K562 (cell line): ENCODE measurements around the gene TXNRD1. TPM values are rescaled to one million over a fixed set of nuclear protein-coding genes. Genes with fewer than 3 reads are reported as not detected.

ENCODE experiments used
- ATAC-seq: fragments of 200-7000 bp; cut with Tn5 transposase; 3 replicates; pipeline ENCODE4 v1.9.1; 2020; ENCODE audit warnings: moderate library complexity
- BruUV-seq: library from RNA; stranded (reverse); fragments of 400-500 nt; replicated peaks from 2 replicates; lab custom pipeline; 2021; lab: Mats Ljungman, UMichigan
- CTCF ChIA-PET: fragments of 300-600 bp; formaldehyde crosslinking; extraction: SDS; loops from one replicate; lab custom pipeline; 2021; ENCODE audit warnings: low intra/inter-chr PET ratio; lab: Yijun Ruan, JAX
- POLR2A ChIA-PET: fragments of 300-600, 350-650 bp; sonication (Branson Sonifier 250); formaldehyde crosslinking; extraction: SDS; loops from one replicate; lab custom pipeline; 2021; ENCODE audit warnings: antibody characterized with exemption, inconsistent platforms; lab: Yijun Ruan, JAX
- DNase-seq, 4 experiments: peaks; one replicate each; pipeline versions ENCODE4 v3.0.0 to v3.0.0-alpha.2; 2011 to 2018; ENCODE audit warnings: low spot score in 3 of 4, mixed read lengths in 3 of 4; ENCODE audit errors: extremely low read depth in 1 of 4
- FAIRE-seq: peaks from 2 replicates; lab custom pipeline; 2011; peaks lifted over from hg19 to GRCh38; lab: Jason Lieb, UNC
- H2AFZ ChIP-seq: 2 replicates; pipeline ENCODE4 v1.6.0; 2011; ENCODE audit warnings: low read depth, low read length, control low read depth, inconsistent platforms
- H3K27ac ChIP-seq: fragments of 200-600 bp; 3 replicates; pipeline ENCODE4 v1.8.0; 2011; ENCODE audit warnings: low read depth, mild to moderate bottlenecking, control low read depth, inconsistent platforms, low read length, moderate library complexity, mixed read lengths; ENCODE audit errors: extremely low read depth
- H3K27me3 ChIP-seq, 2 experiments: fragments of 300-600 bp in 1 of 2; 2 replicates in 1 of 2; 3 replicates in 1 of 2; pipeline versions ENCODE4 v1.6.0 to v1.8.0; 2011; ENCODE audit warnings: inconsistent platforms in 2 of 2, low read length in 2 of 2, mild to moderate bottlenecking in 1 of 2, mixed read lengths in 1 of 2, moderate library complexity in 1 of 2; ENCODE audit not compliant: control insufficient read depth in 2 of 2, insufficient read depth in 2 of 2
- H3K36me3 ChIP-seq: fragments of 300-600 bp; 3 replicates; pipeline ENCODE4 v1.8.0; 2011; ENCODE audit warnings: mild to moderate bottlenecking, low read length, inconsistent platforms; ENCODE audit not compliant: control insufficient read depth, insufficient read depth
- H3K4me1 ChIP-seq, 2 experiments: fragments of 200-600 bp in 1 of 2; replicated peaks in 1 of 2; 2 replicates in 1 of 2; 3 replicates in 1 of 2; pipeline versions ENCODE4 v1.5.1 to v1.8.0; 2011; ENCODE audit warnings: inconsistent platforms in 2 of 2, low read length in 2 of 2, mild to moderate bottlenecking in 1 of 2, mixed read lengths in 1 of 2, moderate library complexity in 1 of 2; ENCODE audit not compliant: control insufficient read depth in 2 of 2, insufficient read depth in 2 of 2
- H3K4me2 ChIP-seq: 2 replicates; pipeline ENCODE4 v1.6.1; 2011; ENCODE audit warnings: low read length, control low read depth, inconsistent platforms, mixed read lengths; ENCODE audit not compliant: insufficient read depth
- H3K4me3 ChIP-seq: fragments of 200-600 bp; sonication (generic), shearing (Covaris generic); 2 replicates; pipeline ENCODE4 v1.5.1; 2016; ENCODE audit warnings: control low read depth, inconsistent platforms
- H3K79me2 ChIP-seq: fragments of 200-600 bp; 3 replicates; pipeline ENCODE4 v1.8.0; 2011; ENCODE audit warnings: low read length, inconsistent platforms; ENCODE audit not compliant: control insufficient read depth, insufficient read depth
- H3K9ac ChIP-seq, 2 experiments: 2 replicates each; pipeline versions ENCODE4 v1.6.0 to v1.6.1; 2011; ENCODE audit warnings: low read depth in 2 of 2, low read length in 2 of 2, control low read depth in 1 of 2, inconsistent platforms in 1 of 2, mild to moderate bottlenecking in 1 of 2, mixed read lengths in 1 of 2; ENCODE audit not compliant: insufficient read depth in 1 of 2
- H3K9me1 ChIP-seq: one replicate; pipeline ENCODE4 v1.6.0; 2011; ENCODE audit warnings: inconsistent platforms, mild to moderate bottlenecking, low read length, moderate library complexity; ENCODE audit not compliant: control insufficient read depth, insufficient read depth
- H3K9me3 ChIP-seq: replicated peaks from 2 replicates; pipeline ENCODE4 v1.5.1; 2011; ENCODE audit warnings: low read depth, low read length, inconsistent platforms; ENCODE audit not compliant: control insufficient read depth, insufficient read depth
- H4K20me1 ChIP-seq: replicated peaks from 2 replicates; pipeline ENCODE4 v1.6.1; 2011; ENCODE audit warnings: low read length, inconsistent platforms, mixed read lengths; ENCODE audit not compliant: control insufficient read depth, insufficient read depth
- MXD1 ChIP-seq: fragments of 250-450 bp; sonication (Bioruptor Pico); IDR thresholded peaks from 2 replicates; pipeline ENCODE4 v1.8.0; 2021; ENCODE audit warnings: borderline replicate concordance, mild to moderate bottlenecking, moderate library complexity; ENCODE audit not compliant: poor library complexity, severe bottlenecking
- RERE ChIP-seq: sonication (generic); formaldehyde crosslinking; IDR thresholded peaks from 2 replicates; pipeline ENCODE4 v1.8.0; 2023; ENCODE audit warnings: missing genetic modification reagents, mild to moderate bottlenecking, borderline replicate concordance
- RFX1 ChIP-seq: fragments of 450-650 bp; IDR thresholded peaks from 2 replicates; pipeline ENCODE4 v1.6.1; 2016; ENCODE audit warnings: mild to moderate bottlenecking, moderate library complexity
- SAP30 ChIP-seq: fragments of 200-600 bp; sonication (generic); IDR thresholded peaks from 2 replicates; pipeline ENCODE4 v1.6.1; 2012; ENCODE audit warnings: borderline replicate concordance, low read depth, mild to moderate bottlenecking, moderate library complexity, low read length, control low read depth, inconsistent platforms; ENCODE audit not compliant: insufficient read depth, poor library complexity, severe bottlenecking
- SMARCA4 ChIP-seq: fragments of 450-650 bp; IDR thresholded peaks from 2 replicates; pipeline ENCODE4 v1.6.1; 2016
- U2AF2 ChIP-seq: fragments of 200-400 bp; formaldehyde crosslinking; optimal IDR thresholded peaks from 2 replicates; pipeline ENCODE3; 2017; ENCODE audit warnings: low read depth, mild to moderate bottlenecking, low read length
- ZFX ChIP-seq: sonication (generic); formaldehyde crosslinking; IDR thresholded peaks from 2 replicates; pipeline ENCODE4 v1.8.0; 2022; ENCODE audit warnings: mild to moderate bottlenecking, missing genetic modification reagents, moderate library complexity
- ZNF77 ChIP-seq: fragments of 250-450 bp; sonication (Bioruptor Pico); IDR thresholded peaks from 2 replicates; pipeline ENCODE4 v1.5.0; 2020
- WGBS: fragments of 100-300 bp; shearing (Covaris generic); methylation state at CpG from one replicate; pipeline ENCODE4 v1.1.6; 2016; ENCODE audit warnings: low coverage, mixed read lengths; ENCODE audit not compliant: insufficient coverage; ENCODE audit errors: missing lambda C conversion rate; 5-methylcytosine and 5-hydroxymethylcytosine counted together
- in situ Hi-C: fragments of 300-500 bp; cut with MboI; formaldehyde crosslinking; loops from 4 replicates; pipeline ENCODE4 v1.15.0; 2018; ENCODE audit warnings: inconsistent platforms, mixed read lengths
- intact Hi-C: fragments of 100-400 bp; cut with micrococcal nuclease; formaldehyde crosslinking; loops from 2 replicates; pipeline ENCODE4 v1.14.2; 2022
- polyA plus RNA-seq, 8 experiments: library from polyadenylated mRNA; depleted of rRNA in 4 of 8; stranded (reverse) in 5 of 8; unstranded in 3 of 8; fragments of >200 nt; fragmentation: Nextera tagmentation in 2 of 8; fragmentation: Illumina TruSeq in 1 of 8; extraction: Ambion mirVana in 2 of 8; extraction: Trizol in 1 of 8; gene quantifications; 2 replicates each; pipeline versions ENCODE4 v1.2.1 to v1.2.3, GENCODE V29; 2011 to 2014; ENCODE audit warnings: inconsistent platforms in 1 of 8, missing spikeins in 1 of 8
- total RNA-seq, 7 experiments: library from RNA; depleted of rRNA in 6 of 7; stranded (reverse); fragments of >200 nt in 6 of 7; fragmentation: Illumina TruSeq in 2 of 7; extraction: Trizol in 2 of 7; gene quantifications; 2 replicates each; pipeline versions ENCODE4 v1.2.1 to v1.2.3, GENCODE V29; 2011 to 2021; ENCODE audit warnings: low replicate concordance in 1 of 7
- TF ChIP-seq, protein P1 (sequence below): fragments of 450-650 bp; IDR thresholded peaks from 2 replicates; pipeline ENCODE4 v1.6.1; 2016; ENCODE audit warnings: missing biosample characterization, missing genetic modification characterization
- TF ChIP-seq, protein P2 (sequence below), 2 experiments: IDR thresholded peaks; 2 replicates each; pipeline ENCODE4 v1.6.1; 2011; ENCODE audit warnings: borderline replicate concordance in 1 of 2, control low read depth in 1 of 2, low read depth in 1 of 2, low read length in 1 of 2, mild to moderate bottlenecking in 1 of 2, mixed read lengths in 1 of 2, moderate library complexity in 1 of 2; ENCODE audit not compliant: insufficient read depth in 1 of 2, insufficient read length in 1 of 2, poor library complexity in 1 of 2, severe bottlenecking in 1 of 2; ENCODE audit errors: extremely low read depth in 1 of 2

TXNRD1 gene
- total and polyA plus RNA-seq, 9 of the 15 experiments (the other 6 are each of a cell fraction or from before 2014, with no cell fraction given), result 107 to 189 (median 146) TPM

DNA sequence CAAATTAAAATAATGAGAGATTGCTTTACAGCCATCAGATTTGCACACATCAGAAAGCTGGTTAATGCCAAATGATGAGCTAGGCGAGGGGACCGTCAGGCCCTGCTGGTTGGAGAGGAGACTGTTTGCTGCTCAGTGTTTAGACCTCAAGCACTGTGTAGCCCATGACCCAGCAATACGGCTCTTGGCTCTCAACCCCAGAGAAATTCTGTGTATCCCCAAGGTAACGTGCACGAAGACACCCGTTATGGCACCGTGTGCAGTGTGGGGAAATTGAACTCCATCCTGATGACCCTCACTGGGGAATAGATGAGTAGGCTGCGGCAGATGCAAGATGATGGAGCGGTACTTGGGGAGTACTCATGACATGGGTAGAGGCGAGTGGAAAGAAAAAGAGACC is 143.6 kb downstream of the TXNRD1 start:
- Histone ChIP-seq H3K4me1 (no peaks in the 10 kb centered on the region; a peak in 1 of 5 replicates), H3K9ac (no peak overlapping the region), H3K27me3 (no peaks in the 10 kb centered on the region; a peak in 1 of 5 replicates), H4K20me1 (no peaks in the 10 kb centered on the region), H2AFZ (no peak overlapping the region), H3K4me2 (no peak overlapping the region), H3K9me1 (no peaks in the 10 kb centered on the region), H3K4me3 (no peak overlapping the region), H3K79me2 (no peaks in the 10 kb centered on the region), H3K36me3 (0 out of 3 replicates have a peak, but pooled peaks cover 3% of the 10 kb centered on the region), H3K27ac (no peak overlapping the region), H3K9me3 (no peaks in the 10 kb centered on the region)
- intact Hi-C loops (loop anchor here (5.0 to 10.0 kb wide), 2 partner anchors 304 to 477 kb away; partner anchors contain the start of gene GLT8D2), in situ Hi-C loops (loop anchor here (10.0 to 25.0 kb wide), 2 partner anchors 464 to 1028 kb away; no protein-coding TSS in a partner anchor)
- ATAC-seq (no peak), FAIRE-seq (no peak), DNase-seq (no peak)
- WGBS, result 60% methylated on average over 10 of the region's 10 CpGs
- CTCF ChIA-PET, result interaction anchor here (0.9 to 1.9 kb wide), 4 partner anchors 143 to 466 kb away, joined by 3 to 17 read pairs (median 9); partner anchors contain the start of gene TXNRD1
- POLR2A ChIA-PET, result no interaction called here
- no TSS peak for BruUV-seq
- TF ChIP-seq SMARCA4 (no peak), RERE (CRISPR knock-in tag) (no peak), SAP30 (no peak), U2AF2 (no peak), MXD1 (CRISPR knock-in tag) (no peak), ZFX (CRISPR knock-in tag) (no peak), ZNF77 (CRISPR knock-in tag) (no peak), RFX1 (no peak)
- TF ChIP-seq, protein P1, sequence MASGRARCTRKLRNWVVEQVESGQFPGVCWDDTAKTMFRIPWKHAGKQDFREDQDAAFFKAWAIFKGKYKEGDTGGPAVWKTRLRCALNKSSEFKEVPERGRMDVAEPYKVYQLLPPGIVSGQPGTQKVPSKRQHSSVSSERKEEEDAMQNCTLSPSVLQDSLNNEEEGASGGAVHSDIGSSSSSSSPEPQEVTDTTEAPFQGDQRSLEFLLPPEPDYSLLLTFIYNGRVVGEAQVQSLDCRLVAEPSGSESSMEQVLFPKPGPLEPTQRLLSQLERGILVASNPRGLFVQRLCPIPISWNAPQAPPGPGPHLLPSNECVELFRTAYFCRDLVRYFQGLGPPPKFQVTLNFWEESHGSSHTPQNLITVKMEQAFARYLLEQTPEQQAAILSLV, result no peak
- TF ChIP-seq, protein P2, sequence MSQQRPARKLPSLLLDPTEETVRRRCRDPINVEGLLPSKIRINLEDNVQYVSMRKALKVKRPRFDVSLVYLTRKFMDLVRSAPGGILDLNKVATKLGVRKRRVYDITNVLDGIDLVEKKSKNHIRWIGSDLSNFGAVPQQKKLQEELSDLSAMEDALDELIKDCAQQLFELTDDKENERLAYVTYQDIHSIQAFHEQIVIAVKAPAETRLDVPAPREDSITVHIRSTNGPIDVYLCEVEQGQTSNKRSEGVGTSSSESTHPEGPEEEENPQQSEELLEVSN (IDR thresholded peaks at IDR 0.05; ENCODE audit: borderline replicate concordance in 1 of 2, extremely low read depth in 1 of 2, insufficient read depth in 1 of 2, insufficient read length in 1 of 2, low read depth in 1 of 2, low read length in 1 of 2, poor library complexity in 1 of 2, severe bottlenecking in 1 of 2), result no peak
